ENCODE data around the gene GET4. TPM values are rescaled to one million over a fixed set of nuclear protein-coding genes. Genes with fewer than 3 reads are reported as not detected.
A peak's percentile ranks its signal among the peaks of the same experiment; 100 is the strongest.

GET4 gene
- polyA plus RNA-seq, 3 donors, result 20.1 to 36.8 (median 25.5) TPM

DNA sequence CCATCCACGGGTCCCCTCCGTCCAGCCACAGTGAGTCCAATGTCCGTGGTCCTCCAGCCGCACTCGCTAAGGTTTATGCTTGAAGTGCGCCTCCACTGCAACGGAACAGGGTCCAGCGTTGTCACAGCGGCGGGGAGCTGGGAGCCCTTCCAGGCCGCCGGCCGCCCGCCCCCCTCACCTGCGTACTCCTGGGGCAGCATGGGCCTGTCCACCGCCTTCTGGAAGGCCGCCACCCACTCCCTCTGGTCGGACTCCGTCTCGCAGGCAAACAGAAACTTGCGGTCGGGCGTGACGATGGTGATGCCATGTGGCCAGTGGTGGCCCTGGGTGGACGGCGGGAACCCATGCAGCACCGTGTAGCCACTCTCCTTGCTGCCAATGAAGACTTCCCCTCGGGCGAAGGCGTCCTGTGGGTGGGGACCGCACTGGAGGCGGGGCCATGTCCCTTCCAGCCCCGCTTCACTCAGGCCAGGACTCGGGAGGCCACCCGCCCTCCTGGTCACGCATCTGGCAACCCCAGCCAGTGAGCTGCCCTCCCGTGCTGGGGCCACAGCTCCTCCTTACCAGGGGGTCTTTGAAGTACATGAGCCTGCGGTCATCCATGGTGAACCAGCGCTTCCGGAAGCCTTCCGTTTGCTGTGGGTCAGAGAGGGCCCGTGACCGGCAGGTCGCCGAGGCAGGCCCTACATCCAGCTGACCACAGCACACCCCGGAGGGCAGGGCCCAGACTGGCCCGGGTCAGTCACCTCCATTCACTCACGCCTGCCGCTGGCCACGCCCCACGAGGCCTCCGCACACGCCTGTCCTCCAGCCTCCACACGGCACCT is 22.7 kb downstream of the GET4 start:
- H3K36me3 ChIP-seq (replicated peaks in 1 of 2; ENCODE audit: control insufficient read depth in 1 of 2, insufficient read depth in 2 of 2, low read length in 2 of 2), result peaks cover 77 to 86% of the 10 kb centered on the region in 2 donors
- WGBS (ENCODE audit: insufficient coverage), result 94% methylated on average over 52 of the region's 54 CpGs
- Mint-ChIP-seq H3K36me3 (peaks cover 45 to 78% of the 10 kb centered on the region in 2 donors), H3K27ac (peak overlapping the region in 2 of 7 donors; percentile 46 to 81), H3K9me3 (peaks cover 0 to 4% (median 0%) of the 10 kb centered on the region in 7 donors), H3K4me1 (peaks cover 16% of the 10 kb centered on the region), H3K4me3 (no peak overlapping the region), H3K27me3 (ENCODE audit: low read depth in 3 of 3) (peaks cover 0 to 2% (median 0%) of the 10 kb centered on the region in 3 donors)
- H3K27me3 ChIP-seq (ENCODE audit: control insufficient read depth in 2 of 2, insufficient read depth in 2 of 2, low read length in 2 of 2), result no peaks in the 10 kb centered on the region
- H3K9ac ChIP-seq (ENCODE audit: insufficient read depth, low read length, poor library complexity, severe bottlenecking), result no peak overlapping the region
- peaks cover 9 to 12% of the 10 kb centered on the region in 2 donors for H3K4me1 ChIP-seq (ENCODE audit: control insufficient read depth in 1 of 2, insufficient read depth in 2 of 2, low read length in 2 of 2)
- H3K79me2 ChIP-seq (ENCODE audit: insufficient read depth, low read length), result peaks cover 7% of the 10 kb centered on the region
- peaks cover 99% of the 10 kb centered on the region for H4K20me1 ChIP-seq (ENCODE audit: insufficient read depth, low read length)
- intact Hi-C loops (cut with micrococcal nuclease), result no loop called here
- no peak for DNase-seq
- H2AFZ ChIP-seq (ENCODE audit: insufficient read depth, low read depth, low read length, poor library complexity, severe bottlenecking), result no peak overlapping the region
- H3K9me3 ChIP-seq (replicated peaks in 1 of 2; ENCODE audit: control insufficient read depth in 1 of 2, insufficient read depth in 1 of 2, low read length in 2 of 2), result no peaks in the 10 kb centered on the region
- no peak overlapping the region for H3K27ac ChIP-seq (ENCODE audit: low read depth in 1 of 2, low read length in 2 of 2)
- TF ChIP-seq, protein P1, sequence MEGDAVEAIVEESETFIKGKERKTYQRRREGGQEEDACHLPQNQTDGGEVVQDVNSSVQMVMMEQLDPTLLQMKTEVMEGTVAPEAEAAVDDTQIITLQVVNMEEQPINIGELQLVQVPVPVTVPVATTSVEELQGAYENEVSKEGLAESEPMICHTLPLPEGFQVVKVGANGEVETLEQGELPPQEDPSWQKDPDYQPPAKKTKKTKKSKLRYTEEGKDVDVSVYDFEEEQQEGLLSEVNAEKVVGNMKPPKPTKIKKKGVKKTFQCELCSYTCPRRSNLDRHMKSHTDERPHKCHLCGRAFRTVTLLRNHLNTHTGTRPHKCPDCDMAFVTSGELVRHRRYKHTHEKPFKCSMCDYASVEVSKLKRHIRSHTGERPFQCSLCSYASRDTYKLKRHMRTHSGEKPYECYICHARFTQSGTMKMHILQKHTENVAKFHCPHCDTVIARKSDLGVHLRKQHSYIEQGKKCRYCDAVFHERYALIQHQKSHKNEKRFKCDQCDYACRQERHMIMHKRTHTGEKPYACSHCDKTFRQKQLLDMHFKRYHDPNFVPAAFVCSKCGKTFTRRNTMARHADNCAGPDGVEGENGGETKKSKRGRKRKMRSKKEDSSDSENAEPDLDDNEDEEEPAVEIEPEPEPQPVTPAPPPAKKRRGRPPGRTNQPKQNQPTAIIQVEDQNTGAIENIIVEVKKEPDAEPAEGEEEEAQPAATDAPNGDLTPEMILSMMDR (IDR thresholded peaks at IDR 0.05), result no peak
- no peak overlapping the region for H3K4me3 ChIP-seq (replicated peaks in 1 of 3; ENCODE audit: low read depth in 2 of 3, low read length in 3 of 3)
- no peak overlapping the region for H3K4me2 ChIP-seq (replicated peaks; ENCODE audit: extremely low read depth, low read length, poor library complexity, severe bottlenecking)

DNA sequence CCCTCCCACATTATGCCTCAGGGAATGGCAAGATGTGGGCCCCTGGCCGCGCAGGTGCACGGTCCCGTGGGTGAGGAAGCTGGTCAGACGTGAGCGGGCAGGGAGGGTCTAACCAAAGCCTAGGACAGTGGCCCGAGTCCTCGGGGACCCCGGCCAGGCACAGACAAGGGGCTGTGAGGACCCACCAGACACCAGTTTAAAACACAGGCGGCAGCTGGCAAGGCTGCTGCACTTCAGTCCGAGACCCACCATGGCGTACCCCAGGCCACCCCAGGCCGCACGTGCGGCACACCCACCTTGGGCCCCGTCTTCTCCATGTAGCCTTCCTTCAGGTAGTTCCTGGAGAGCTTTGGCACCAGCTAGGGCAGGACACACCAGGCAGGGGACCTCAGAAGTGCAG is 23.5 kb downstream of the GET4 start:
- no peaks in the 10 kb centered on the region for H3K27me3 ChIP-seq (ENCODE audit: control insufficient read depth in 2 of 2, insufficient read depth in 2 of 2, low read length in 2 of 2)
- peaks cover 9 to 12% of the 10 kb centered on the region in 2 donors for H3K4me1 ChIP-seq (ENCODE audit: control insufficient read depth in 1 of 2, insufficient read depth in 2 of 2, low read length in 2 of 2)
- H3K79me2 ChIP-seq (ENCODE audit: insufficient read depth, low read length), result peaks cover 12% of the 10 kb centered on the region
- Mint-ChIP-seq H3K4me3 (no peak overlapping the region), H3K27me3 (ENCODE audit: low read depth in 3 of 3) (peaks cover 0 to 2% (median 0%) of the 10 kb centered on the region in 3 donors), H3K9me3 (peaks cover 0 to 3% (median 0%) of the 10 kb centered on the region in 7 donors), H3K4me1 (peaks cover 16% of the 10 kb centered on the region), H3K36me3 (peaks cover 40 to 73% of the 10 kb centered on the region in 2 donors), H3K27ac (peak overlapping the region in 1 of 7 donors; percentile 46)
- no peak overlapping the region for H3K4me2 ChIP-seq (replicated peaks; ENCODE audit: extremely low read depth, low read length, poor library complexity, severe bottlenecking)
- H3K4me3 ChIP-seq (replicated peaks in 1 of 3; ENCODE audit: low read depth in 2 of 3, low read length in 3 of 3), result no peak overlapping the region
- DNase-seq, result no peak
- TF ChIP-seq, protein P1 (IDR thresholded peaks at IDR 0.05), result no peak
- WGBS (ENCODE audit: insufficient coverage), result 97% methylated on average over 16 of the region's 16 CpGs
- H3K9ac ChIP-seq (ENCODE audit: insufficient read depth, low read length, poor library complexity, severe bottlenecking), result no peak overlapping the region
- peaks cover 99% of the 10 kb centered on the region for H4K20me1 ChIP-seq (ENCODE audit: insufficient read depth, low read length)
- H3K27ac ChIP-seq (ENCODE audit: low read depth in 1 of 2, low read length in 2 of 2), result no peak overlapping the region
- H3K9me3 ChIP-seq (replicated peaks in 1 of 2; ENCODE audit: control insufficient read depth in 1 of 2, insufficient read depth in 1 of 2, low read length in 2 of 2), result no peaks in the 10 kb centered on the region
- intact Hi-C loops (cut with micrococcal nuclease), result loop anchor here (5.0 to 10.0 kb wide), 2 partner anchors 72 to 165 kb away; no protein-coding TSS in a partner anchor
- no peak overlapping the region for H2AFZ ChIP-seq (ENCODE audit: insufficient read depth, low read depth, low read length, poor library complexity, severe bottlenecking)
- H3K36me3 ChIP-seq (replicated peaks in 1 of 2; ENCODE audit: control insufficient read depth in 1 of 2, insufficient read depth in 2 of 2, low read length in 2 of 2), result peaks cover 77 to 86% of the 10 kb centered on the region in 2 donors
